Ishikawa (cell line): Measurements from ENCODE around the gene STIM1.

Experiments used
- CEBPB ChIP-seq: IDR thresholded peaks from 2 replicates; pipeline ENCODE4 v1.6.1; 2012
- CREB1 ChIP-seq: IDR thresholded peaks from 2 replicates; pipeline ENCODE4 v1.6.1; 2012; ENCODE audit warnings: low read depth
- EGR1 ChIP-seq: IDR thresholded peaks from 2 replicates; pipeline ENCODE4 v1.6.1; 2012
- EP300 ChIP-seq: IDR thresholded peaks from 2 replicates; pipeline ENCODE4 v1.6.1; 2012; ENCODE audit warnings: borderline replicate concordance
- FOXM1 ChIP-seq: IDR thresholded peaks from 2 replicates; pipeline ENCODE4 v1.6.1; 2012; ENCODE audit warnings: low read depth, borderline replicate concordance
- MAX ChIP-seq: IDR thresholded peaks from 2 replicates; pipeline ENCODE4 v1.6.1; 2012
- NFIC ChIP-seq: IDR thresholded peaks from 2 replicates; pipeline ENCODE4 v1.6.1; 2012
- RAD21 ChIP-seq: IDR thresholded peaks from 2 replicates; pipeline ENCODE4 v1.6.1; 2012; ENCODE audit warnings: low read depth
- TAF1 ChIP-seq: IDR thresholded peaks from 2 replicates; pipeline ENCODE4 v1.6.1; 2012; ENCODE audit warnings: low read depth, mild to moderate bottlenecking
- TCF12 ChIP-seq: IDR thresholded peaks from 2 replicates; pipeline ENCODE4 v1.6.1; 2012; ENCODE audit warnings: low read depth
- TEAD4 ChIP-seq: IDR thresholded peaks from 2 replicates; pipeline ENCODE4 v1.6.1; 2012
- USF1 ChIP-seq: IDR thresholded peaks from 2 replicates; pipeline ENCODE4 v1.6.1; 2012
- YY1 ChIP-seq: IDR thresholded peaks from 2 replicates; pipeline ENCODE4 v1.6.1; 2012; ENCODE audit warnings: low read depth
- ZBTB7A ChIP-seq: IDR thresholded peaks from 2 replicates; pipeline ENCODE4 v1.6.1; 2012; ENCODE audit warnings: low read depth
- TF ChIP-seq, protein P1 (sequence below): IDR thresholded peaks from 2 replicates; pipeline ENCODE4 v1.6.1; 2012; ENCODE audit warnings: low read depth, mild to moderate bottlenecking

The STIM1 gene

DNA sequence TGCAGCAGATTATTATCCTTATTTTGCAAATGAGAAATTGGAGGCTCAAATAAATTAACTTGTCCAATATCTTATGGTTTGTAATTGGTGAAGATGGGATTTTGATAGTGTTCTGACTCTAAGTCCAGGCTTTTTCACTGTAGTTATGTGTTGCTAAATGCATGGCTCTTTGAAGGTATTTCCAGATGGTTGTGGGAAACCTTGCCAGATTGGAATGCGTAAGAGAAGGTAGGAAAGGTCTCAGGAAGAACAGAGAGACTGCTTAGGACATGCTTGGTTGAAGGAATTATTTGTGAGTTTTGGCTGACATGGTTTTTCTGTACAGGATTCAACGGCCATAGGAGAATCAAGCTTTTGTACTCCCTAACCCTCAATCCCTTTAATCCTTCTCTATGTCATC is 108.6 kb downstream of the STIM1 start:
- TF ChIP-seq CREB1: no peak

DNA sequence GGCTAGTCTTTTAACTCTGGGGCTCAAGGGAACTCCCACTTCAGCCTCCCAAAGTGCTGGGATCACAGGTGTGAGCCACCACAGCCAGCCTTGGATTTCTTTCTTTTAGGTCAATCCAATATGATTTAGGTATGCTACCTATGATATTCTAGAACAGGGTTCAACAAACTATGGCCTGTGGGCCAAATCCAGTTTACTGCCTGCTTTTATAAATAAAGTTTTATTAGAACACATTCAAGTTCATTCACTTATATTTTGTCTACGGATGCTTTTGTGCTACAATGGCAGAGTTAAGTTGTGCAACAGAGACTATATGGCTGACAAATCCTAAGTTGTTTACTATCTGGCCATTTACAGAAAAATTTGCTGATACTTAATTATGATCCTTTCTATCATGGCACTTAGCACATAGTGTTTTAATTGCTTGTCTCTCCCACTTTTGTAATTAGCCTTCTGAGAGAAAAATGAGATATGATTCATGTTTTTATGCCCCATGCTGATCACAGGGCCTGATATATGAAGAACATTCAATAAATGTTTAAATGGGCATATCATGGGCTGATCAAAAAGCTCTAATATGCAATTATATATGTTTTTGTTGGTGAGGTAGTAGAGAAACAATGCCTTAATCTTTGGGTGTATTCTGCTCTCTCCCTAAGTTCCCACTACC is 109.6 kb downstream of the STIM1 start:
- TF ChIP-seq TAF1: no peak
- no peak for TF ChIP-seq TEAD4
- TF ChIP-seq FOXM1: no peak
- TF ChIP-seq RAD21: no peak
- TF ChIP-seq CREB1: no peak
- no peak for TF ChIP-seq ZBTB7A
- TF ChIP-seq TCF12: no peak
- no peak for TF ChIP-seq EP300
- no peak for TF ChIP-seq MAX
- no peak for TF ChIP-seq CEBPB
- no peak for TF ChIP-seq YY1
- TF ChIP-seq NFIC: no peak
- TF ChIP-seq USF1: no peak
- TF ChIP-seq, protein P1, sequence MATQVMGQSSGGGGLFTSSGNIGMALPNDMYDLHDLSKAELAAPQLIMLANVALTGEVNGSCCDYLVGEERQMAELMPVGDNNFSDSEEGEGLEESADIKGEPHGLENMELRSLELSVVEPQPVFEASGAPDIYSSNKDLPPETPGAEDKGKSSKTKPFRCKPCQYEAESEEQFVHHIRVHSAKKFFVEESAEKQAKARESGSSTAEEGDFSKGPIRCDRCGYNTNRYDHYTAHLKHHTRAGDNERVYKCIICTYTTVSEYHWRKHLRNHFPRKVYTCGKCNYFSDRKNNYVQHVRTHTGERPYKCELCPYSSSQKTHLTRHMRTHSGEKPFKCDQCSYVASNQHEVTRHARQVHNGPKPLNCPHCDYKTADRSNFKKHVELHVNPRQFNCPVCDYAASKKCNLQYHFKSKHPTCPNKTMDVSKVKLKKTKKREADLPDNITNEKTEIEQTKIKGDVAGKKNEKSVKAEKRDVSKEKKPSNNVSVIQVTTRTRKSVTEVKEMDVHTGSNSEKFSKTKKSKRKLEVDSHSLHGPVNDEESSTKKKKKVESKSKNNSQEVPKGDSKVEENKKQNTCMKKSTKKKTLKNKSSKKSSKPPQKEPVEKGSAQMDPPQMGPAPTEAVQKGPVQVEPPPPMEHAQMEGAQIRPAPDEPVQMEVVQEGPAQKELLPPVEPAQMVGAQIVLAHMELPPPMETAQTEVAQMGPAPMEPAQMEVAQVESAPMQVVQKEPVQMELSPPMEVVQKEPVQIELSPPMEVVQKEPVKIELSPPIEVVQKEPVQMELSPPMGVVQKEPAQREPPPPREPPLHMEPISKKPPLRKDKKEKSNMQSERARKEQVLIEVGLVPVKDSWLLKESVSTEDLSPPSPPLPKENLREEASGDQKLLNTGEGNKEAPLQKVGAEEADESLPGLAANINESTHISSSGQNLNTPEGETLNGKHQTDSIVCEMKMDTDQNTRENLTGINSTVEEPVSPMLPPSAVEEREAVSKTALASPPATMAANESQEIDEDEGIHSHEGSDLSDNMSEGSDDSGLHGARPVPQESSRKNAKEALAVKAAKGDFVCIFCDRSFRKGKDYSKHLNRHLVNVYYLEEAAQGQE: no peak
- TF ChIP-seq EGR1: no peak

DNA sequence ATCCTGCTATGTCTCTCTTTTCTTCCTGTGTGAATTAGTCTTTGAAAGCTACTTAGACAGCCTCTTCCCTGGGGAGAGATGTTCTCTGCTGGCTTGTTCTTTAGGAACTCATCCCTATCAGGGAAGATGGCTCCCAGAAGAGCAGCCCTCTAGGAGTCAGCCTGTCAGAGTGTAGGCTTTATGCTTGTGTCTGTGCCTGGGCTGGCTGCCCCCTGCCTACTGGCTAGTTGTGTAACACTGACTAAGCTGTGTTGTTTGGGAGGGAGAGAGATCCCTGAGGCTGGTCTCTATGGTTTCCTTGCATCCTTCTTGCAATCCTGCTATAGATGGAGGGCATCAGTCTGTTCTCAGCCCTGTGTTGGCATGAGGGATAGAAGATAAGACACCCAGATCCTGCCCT is 112.2 kb downstream of the STIM1 start:
- TF ChIP-seq FOXM1 (no peak), MAX (no peak), YY1 (no peak), TCF12 (no peak), EGR1 (no peak), USF1 (no peak), CEBPB (no peak), NFIC (no peak), EP300 (no peak), TAF1 (no peak), ZBTB7A (no peak), RAD21 (no peak), TEAD4 (no peak), CREB1 (no peak)
- TF ChIP-seq, protein P1: no peak

DNA sequence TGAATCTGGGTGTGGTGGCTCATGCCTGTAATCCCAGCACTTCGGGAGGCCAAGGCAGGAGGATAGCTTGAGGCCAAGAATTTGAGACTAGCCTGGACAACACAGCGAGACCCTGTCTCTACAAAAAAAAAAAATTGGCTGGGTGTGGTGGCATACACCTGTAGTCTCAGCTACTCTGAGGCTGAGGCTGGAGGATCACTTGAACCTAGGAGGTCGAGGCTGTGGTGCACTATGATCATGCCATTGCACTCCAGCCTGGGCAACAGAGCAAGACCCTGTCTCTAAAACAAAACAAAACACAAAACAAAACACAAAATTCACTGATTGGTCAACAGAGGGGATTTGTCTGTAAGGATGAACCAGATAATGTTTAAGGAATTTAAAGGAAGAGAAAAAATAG is 113.7 kb downstream of the STIM1 start:
- no peak for TF ChIP-seq FOXM1
- no peak for TF ChIP-seq EGR1

GRCh38 chr11:3969613-3970012 is 114.1 kb downstream of the STIM1 start:
- TF ChIP-seq ZBTB7A (no peak), TAF1 (no peak), MAX (no peak), TEAD4 (no peak), USF1 (no peak), YY1 (no peak), EP300 (no peak), TCF12 (no peak), CEBPB (no peak), NFIC (no peak), EGR1 (no peak), RAD21 (no peak), CREB1 (no peak), FOXM1 (no peak)
- TF ChIP-seq, protein P1: no peak
